K562 (cell line): ENCODE measurements around the gene GALE. TPM values are rescaled to one million over a fixed set of nuclear protein-coding genes. Genes with fewer than 3 reads are reported as not detected.

Experiments
- ATAC-seq: fragments of 200-7000 bp; cut with Tn5 transposase; 3 replicates; pipeline ENCODE4 v1.9.1; 2020; ENCODE audit warnings: moderate library complexity
- BruUV-seq: library from RNA; stranded (reverse); fragments of 400-500 nt; replicated peaks from 2 replicates; lab custom pipeline; 2021; lab: Mats Ljungman, UMichigan
- CTCF ChIA-PET: fragments of 300-600 bp; formaldehyde crosslinking; extraction: SDS; loops from one replicate; lab custom pipeline; 2021; ENCODE audit warnings: low intra/inter-chr PET ratio; lab: Yijun Ruan, JAX
- POLR2A ChIA-PET: fragments of 300-600, 350-650 bp; sonication (Branson Sonifier 250); formaldehyde crosslinking; extraction: SDS; loops from one replicate; lab custom pipeline; 2021; ENCODE audit warnings: antibody characterized with exemption, inconsistent platforms; lab: Yijun Ruan, JAX
- DNase-seq, 4 experiments: peaks; one replicate each; pipeline versions ENCODE4 v3.0.0 to v3.0.0-alpha.2; 2011 to 2018; ENCODE audit warnings: low spot score in 3 of 4, mixed read lengths in 3 of 4; ENCODE audit errors: extremely low read depth in 1 of 4
- FAIRE-seq: peaks from 2 replicates; lab custom pipeline; 2011; peaks lifted over from hg19 to GRCh38; lab: Jason Lieb, UNC
- H2AFZ ChIP-seq: 2 replicates; pipeline ENCODE4 v1.6.0; 2011; ENCODE audit warnings: low read depth, low read length, control low read depth, inconsistent platforms
- H3K27ac ChIP-seq: fragments of 200-600 bp; 3 replicates; pipeline ENCODE4 v1.8.0; 2011; ENCODE audit warnings: low read depth, mild to moderate bottlenecking, control low read depth, inconsistent platforms, low read length, moderate library complexity, mixed read lengths; ENCODE audit errors: extremely low read depth
- H3K27me3 ChIP-seq, 2 experiments: fragments of 300-600 bp in 1 of 2; 2 replicates in 1 of 2; 3 replicates in 1 of 2; pipeline versions ENCODE4 v1.6.0 to v1.8.0; 2011; ENCODE audit warnings: inconsistent platforms in 2 of 2, low read length in 2 of 2, mild to moderate bottlenecking in 1 of 2, mixed read lengths in 1 of 2, moderate library complexity in 1 of 2; ENCODE audit not compliant: control insufficient read depth in 2 of 2, insufficient read depth in 2 of 2
- H3K36me3 ChIP-seq: fragments of 300-600 bp; 3 replicates; pipeline ENCODE4 v1.8.0; 2011; ENCODE audit warnings: mild to moderate bottlenecking, low read length, inconsistent platforms; ENCODE audit not compliant: control insufficient read depth, insufficient read depth
- H3K4me1 ChIP-seq, 2 experiments: fragments of 200-600 bp in 1 of 2; replicated peaks in 1 of 2; 2 replicates in 1 of 2; 3 replicates in 1 of 2; pipeline versions ENCODE4 v1.5.1 to v1.8.0; 2011; ENCODE audit warnings: inconsistent platforms in 2 of 2, low read length in 2 of 2, mild to moderate bottlenecking in 1 of 2, mixed read lengths in 1 of 2, moderate library complexity in 1 of 2; ENCODE audit not compliant: control insufficient read depth in 2 of 2, insufficient read depth in 2 of 2
- H3K4me2 ChIP-seq: 2 replicates; pipeline ENCODE4 v1.6.1; 2011; ENCODE audit warnings: low read length, control low read depth, inconsistent platforms, mixed read lengths; ENCODE audit not compliant: insufficient read depth
- H3K4me3 ChIP-seq: fragments of 200-600 bp; sonication (generic), shearing (Covaris generic); 2 replicates; pipeline ENCODE4 v1.5.1; 2016; ENCODE audit warnings: control low read depth, inconsistent platforms
- H3K79me2 ChIP-seq: fragments of 200-600 bp; 3 replicates; pipeline ENCODE4 v1.8.0; 2011; ENCODE audit warnings: low read length, inconsistent platforms; ENCODE audit not compliant: control insufficient read depth, insufficient read depth
- H3K9ac ChIP-seq, 2 experiments: 2 replicates each; pipeline versions ENCODE4 v1.6.0 to v1.6.1; 2011; ENCODE audit warnings: low read depth in 2 of 2, low read length in 2 of 2, control low read depth in 1 of 2, inconsistent platforms in 1 of 2, mild to moderate bottlenecking in 1 of 2, mixed read lengths in 1 of 2; ENCODE audit not compliant: insufficient read depth in 1 of 2
- H3K9me1 ChIP-seq: one replicate; pipeline ENCODE4 v1.6.0; 2011; ENCODE audit warnings: inconsistent platforms, mild to moderate bottlenecking, low read length, moderate library complexity; ENCODE audit not compliant: control insufficient read depth, insufficient read depth
- H3K9me3 ChIP-seq: replicated peaks from 2 replicates; pipeline ENCODE4 v1.5.1; 2011; ENCODE audit warnings: low read depth, low read length, inconsistent platforms; ENCODE audit not compliant: control insufficient read depth, insufficient read depth
- H4K20me1 ChIP-seq: replicated peaks from 2 replicates; pipeline ENCODE4 v1.6.1; 2011; ENCODE audit warnings: low read length, inconsistent platforms, mixed read lengths; ENCODE audit not compliant: control insufficient read depth, insufficient read depth
- POLR2AphosphoS2 ChIP-seq: IDR thresholded peaks from 2 replicates; pipeline ENCODE4 v1.6.1; 2012; ENCODE audit warnings: low read length, improper control_type of control experiment
- POLR2G ChIP-seq: fragments of 200-400 bp; formaldehyde crosslinking; IDR thresholded peaks from 2 replicates; pipeline ENCODE4 v1.6.1; 2017; ENCODE audit warnings: low read depth, mild to moderate bottlenecking, antibody characterized with exemption, low read length, moderate library complexity
- RBFOX2 ChIP-seq: fragments of 200-400 bp; formaldehyde crosslinking; IDR thresholded peaks from 2 replicates; pipeline ENCODE4 v1.6.1; 2017; ENCODE audit warnings: low read depth, mild to moderate bottlenecking, low read length, moderate library complexity
- ZNF280A ChIP-seq: fragments of 450-650 bp; IDR thresholded peaks from 2 replicates; pipeline ENCODE4 v1.6.1; 2018; ENCODE audit warnings: mild to moderate bottlenecking, low read depth; ENCODE audit not compliant: partially characterized antibody
- WGBS: fragments of 100-300 bp; shearing (Covaris generic); methylation state at CpG from one replicate; pipeline ENCODE4 v1.1.6; 2016; ENCODE audit warnings: low coverage, mixed read lengths; ENCODE audit not compliant: insufficient coverage; ENCODE audit errors: missing lambda C conversion rate; 5-methylcytosine and 5-hydroxymethylcytosine counted together
- in situ Hi-C: fragments of 300-500 bp; cut with MboI; formaldehyde crosslinking; loops from 4 replicates; pipeline ENCODE4 v1.15.0; 2018; ENCODE audit warnings: inconsistent platforms, mixed read lengths
- intact Hi-C: fragments of 100-400 bp; cut with micrococcal nuclease; formaldehyde crosslinking; loops from 2 replicates; pipeline ENCODE4 v1.14.2; 2022
- polyA plus RNA-seq, 8 experiments: library from polyadenylated mRNA; depleted of rRNA in 4 of 8; stranded (reverse) in 5 of 8; unstranded in 3 of 8; fragments of >200 nt; fragmentation: Nextera tagmentation in 2 of 8; fragmentation: Illumina TruSeq in 1 of 8; extraction: Ambion mirVana in 2 of 8; extraction: Trizol in 1 of 8; gene quantifications; 2 replicates each; pipeline versions ENCODE4 v1.2.1 to v1.2.3, GENCODE V29; 2011 to 2014; ENCODE audit warnings: inconsistent platforms in 1 of 8, missing spikeins in 1 of 8
- total RNA-seq, 7 experiments: library from RNA; depleted of rRNA in 6 of 7; stranded (reverse); fragments of >200 nt in 6 of 7; fragmentation: Illumina TruSeq in 2 of 7; extraction: Trizol in 2 of 7; gene quantifications; 2 replicates each; pipeline versions ENCODE4 v1.2.1 to v1.2.3, GENCODE V29; 2011 to 2021; ENCODE audit warnings: low replicate concordance in 1 of 7

The GALE gene
- total and polyA plus RNA-seq, 9 of the 15 experiments (the other 6 are each of a cell fraction or from before 2014, with no cell fraction given) = 8.4 to 139 (median 88.3) TPM

DNA sequence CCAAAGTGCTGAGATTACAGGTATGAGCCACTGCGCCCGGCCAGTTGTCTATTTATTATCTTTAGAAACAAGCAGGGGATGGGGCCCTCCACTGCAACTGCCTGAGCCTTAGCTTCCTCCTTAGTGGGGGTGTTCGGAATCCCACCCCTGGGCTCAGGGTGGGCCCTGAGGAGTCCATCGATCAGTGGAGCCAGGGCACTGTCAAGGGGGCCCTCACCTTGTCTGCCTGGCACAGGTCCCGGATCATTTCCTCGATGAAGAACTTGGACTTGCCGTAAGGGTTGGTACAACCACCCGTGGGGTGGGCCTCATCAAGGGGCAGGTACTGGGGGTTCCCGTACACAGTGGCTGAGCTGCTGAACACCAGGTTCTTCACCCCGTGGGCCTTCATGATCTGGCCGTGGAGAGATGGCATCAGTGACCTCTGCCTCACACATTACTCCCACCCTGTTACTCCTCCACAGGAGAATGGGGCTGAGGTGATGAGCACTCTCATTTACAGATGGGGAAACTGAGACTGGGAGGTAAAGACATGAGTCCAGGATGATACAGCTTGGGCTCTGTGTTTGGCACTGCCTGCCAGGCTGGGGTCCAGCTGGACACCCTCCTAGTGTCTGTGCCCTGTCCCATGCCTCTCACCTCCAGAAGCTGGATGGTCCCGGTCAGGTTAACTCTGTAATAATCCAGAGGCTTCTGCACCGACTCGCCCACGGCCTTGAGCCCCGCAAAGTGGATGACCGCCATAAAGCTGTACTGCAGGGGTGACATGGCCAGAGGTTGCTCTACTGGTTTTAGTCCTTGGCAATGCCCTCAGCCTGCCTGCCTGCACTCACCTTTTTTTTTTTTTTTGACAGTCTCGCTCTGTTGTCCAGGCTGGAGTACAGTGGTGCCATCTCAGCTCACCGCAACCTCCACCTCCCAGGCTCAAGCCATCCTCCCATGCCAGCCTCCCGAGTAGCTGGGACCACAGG is 2.8 kb downstream of the GALE start:
- no peaks in the 10 kb centered on the region for H3K9me3 ChIP-seq
- ChIA-PET POLR2A (interaction anchor here (0.6 to 10.2 kb wide), 8 partner anchors 7 to 162 kb away, joined by 3 to 197 read pairs (median 6); partner anchors contain the start of genes LYPLA2, PITHD1 and PNRC2), CTCF (interaction anchor here (0.7 kb wide), 1 partner anchor 118 kb away, joined by 3 read pairs; no protein-coding TSS in a partner anchor)
- H3K9me1 ChIP-seq = peaks cover 5% of the 10 kb centered on the region
- FAIRE-seq = no peak
- no peak overlapping the region for H2AFZ ChIP-seq
- H3K4me1 ChIP-seq = peaks cover 27 to 65% of the 10 kb centered on the region in 2 experiments
- no peaks in the 10 kb centered on the region for H3K27me3 ChIP-seq
- peak; percentile 41 for TF ChIP-seq POLR2G
- TF ChIP-seq ZNF280A = no peak
- 0 out of 2 replicates have a peak, but pooled peaks have one; percentile 24 for TF ChIP-seq POLR2AphosphoS2
- TF ChIP-seq RBFOX2 = peak; percentile 34; the same call in 1 of the 2 replicates
- H3K79me2 ChIP-seq = peaks cover 33% of the 10 kb centered on the region
- WGBS = 90% methylated on average over 20 of the region's 20 CpGs
- H3K36me3 ChIP-seq = peaks cover 62% of the 10 kb centered on the region; the same call in 2 of the 3 replicates
- intact Hi-C loops = no loop called here
- in situ Hi-C loops = no loop called here
- H4K20me1 ChIP-seq = no peaks in the 10 kb centered on the region; the same call in 1 of the 2 replicates
- DNase-seq = no peak
- no peak overlapping the region for H3K27ac ChIP-seq
- BruUV-seq = no TSS peak
- H3K4me2 ChIP-seq = no peak overlapping the region
- H3K9ac ChIP-seq = no peak overlapping the region; a peak in 1 of 4 replicates
- no peak for ATAC-seq
- H3K4me3 ChIP-seq = no peak overlapping the region
